ENCODE data around the gene CAMKK2. TPM values are rescaled to one million over a fixed set of nuclear protein-coding genes. Genes with fewer than 3 reads are reported as not detected.

Gene CAMKK2
- total RNA-seq, 4 donors from 2014 or later, result 25.1 to 43.7 (median 30.9) TPM

DNA sequence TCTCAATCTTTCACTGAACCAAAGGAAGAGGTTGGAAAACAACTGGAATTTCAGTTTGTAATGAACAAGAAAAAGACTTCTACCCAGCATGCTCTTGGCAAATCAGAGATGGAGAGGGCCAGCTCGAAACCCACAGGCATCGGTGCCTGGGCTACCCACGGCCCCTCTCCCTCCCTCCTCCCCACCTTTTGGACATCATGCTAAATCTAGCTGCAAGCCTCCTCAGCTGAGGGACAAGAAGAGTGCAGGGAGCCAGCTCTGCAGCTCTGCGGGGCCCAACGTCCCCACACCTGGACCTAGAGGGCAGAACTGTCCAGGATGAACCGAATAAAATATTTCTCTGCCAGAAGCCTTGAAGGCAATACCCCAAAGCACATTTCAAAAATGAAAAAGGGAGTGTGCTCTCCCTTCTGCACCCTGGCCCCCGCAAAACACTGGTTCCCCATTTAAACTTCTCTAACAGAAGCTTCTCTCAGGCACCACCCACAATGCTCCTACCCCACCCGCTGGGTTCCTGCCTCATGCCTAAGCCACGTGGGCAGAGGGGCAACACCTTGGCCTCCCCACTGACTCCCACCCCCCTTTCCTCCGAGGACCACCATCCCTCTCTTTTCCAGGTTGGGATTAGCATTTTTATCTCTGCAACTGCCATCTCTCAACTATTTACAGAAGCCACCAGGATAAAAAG, 8.2 kb downstream of the CAMKK2 start:
- TF ChIP-seq, protein P1, sequence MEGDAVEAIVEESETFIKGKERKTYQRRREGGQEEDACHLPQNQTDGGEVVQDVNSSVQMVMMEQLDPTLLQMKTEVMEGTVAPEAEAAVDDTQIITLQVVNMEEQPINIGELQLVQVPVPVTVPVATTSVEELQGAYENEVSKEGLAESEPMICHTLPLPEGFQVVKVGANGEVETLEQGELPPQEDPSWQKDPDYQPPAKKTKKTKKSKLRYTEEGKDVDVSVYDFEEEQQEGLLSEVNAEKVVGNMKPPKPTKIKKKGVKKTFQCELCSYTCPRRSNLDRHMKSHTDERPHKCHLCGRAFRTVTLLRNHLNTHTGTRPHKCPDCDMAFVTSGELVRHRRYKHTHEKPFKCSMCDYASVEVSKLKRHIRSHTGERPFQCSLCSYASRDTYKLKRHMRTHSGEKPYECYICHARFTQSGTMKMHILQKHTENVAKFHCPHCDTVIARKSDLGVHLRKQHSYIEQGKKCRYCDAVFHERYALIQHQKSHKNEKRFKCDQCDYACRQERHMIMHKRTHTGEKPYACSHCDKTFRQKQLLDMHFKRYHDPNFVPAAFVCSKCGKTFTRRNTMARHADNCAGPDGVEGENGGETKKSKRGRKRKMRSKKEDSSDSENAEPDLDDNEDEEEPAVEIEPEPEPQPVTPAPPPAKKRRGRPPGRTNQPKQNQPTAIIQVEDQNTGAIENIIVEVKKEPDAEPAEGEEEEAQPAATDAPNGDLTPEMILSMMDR (IDR thresholded peaks at IDR 0.05; ENCODE audit: low read depth), result no peak

DNA sequence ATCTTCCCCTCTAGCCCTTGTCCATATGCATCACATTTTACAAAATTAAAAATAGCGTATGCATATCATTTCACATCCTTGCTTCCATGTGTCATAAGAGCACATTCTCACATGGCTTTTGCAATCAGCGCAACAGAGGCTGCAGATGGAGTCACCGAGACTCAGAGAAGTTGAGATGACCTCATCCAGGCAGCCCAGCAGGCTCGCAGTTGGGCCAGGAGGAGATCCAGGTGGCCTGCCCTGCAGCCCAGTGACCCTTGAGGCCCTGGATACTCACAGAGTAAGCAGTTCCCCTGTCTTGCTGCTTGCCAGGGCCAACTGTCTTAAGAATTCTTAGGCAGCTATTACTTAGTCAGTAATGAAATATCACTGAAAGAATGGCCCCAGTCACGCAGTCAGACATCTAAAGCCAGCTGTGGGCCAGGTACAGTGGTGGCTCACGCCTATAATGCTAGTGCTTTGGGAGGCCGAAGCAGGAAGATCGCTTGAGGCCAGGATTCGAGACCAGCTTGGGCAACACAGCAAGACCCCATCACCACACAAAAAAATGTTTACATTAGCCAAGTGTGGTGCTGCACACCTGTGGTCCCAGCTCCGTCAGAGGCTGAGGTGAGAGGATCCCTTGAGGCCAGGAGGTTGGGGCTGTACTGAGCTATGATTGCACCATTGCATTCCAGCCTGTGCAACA, 9.1 kb downstream of the CAMKK2 start:
- TF ChIP-seq, protein P1 (IDR thresholded peaks at IDR 0.05; ENCODE audit: low read depth), result no peak

DNA sequence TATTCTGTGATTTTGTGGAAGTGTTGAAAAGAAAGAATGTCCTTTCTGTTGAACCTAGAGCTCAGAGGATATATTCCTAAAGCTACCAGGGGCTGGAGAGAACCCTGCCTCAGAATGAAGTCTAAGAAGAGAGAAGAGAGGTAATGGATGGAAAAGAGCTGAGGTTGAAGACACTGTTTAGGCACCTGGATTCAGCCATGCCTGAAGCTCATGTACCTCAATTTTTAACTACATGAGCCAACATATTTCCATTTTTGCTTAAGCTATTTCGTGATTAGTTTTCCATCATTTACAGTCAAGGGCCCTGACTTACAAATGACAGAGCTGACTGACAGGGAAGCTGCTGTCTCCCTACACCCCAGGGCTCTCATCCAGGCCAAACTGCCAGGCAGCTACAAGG, 10.7 kb downstream of the CAMKK2 start:
- TF ChIP-seq, protein P1 (IDR thresholded peaks at IDR 0.05; ENCODE audit: low read depth), result no peak

DNA sequence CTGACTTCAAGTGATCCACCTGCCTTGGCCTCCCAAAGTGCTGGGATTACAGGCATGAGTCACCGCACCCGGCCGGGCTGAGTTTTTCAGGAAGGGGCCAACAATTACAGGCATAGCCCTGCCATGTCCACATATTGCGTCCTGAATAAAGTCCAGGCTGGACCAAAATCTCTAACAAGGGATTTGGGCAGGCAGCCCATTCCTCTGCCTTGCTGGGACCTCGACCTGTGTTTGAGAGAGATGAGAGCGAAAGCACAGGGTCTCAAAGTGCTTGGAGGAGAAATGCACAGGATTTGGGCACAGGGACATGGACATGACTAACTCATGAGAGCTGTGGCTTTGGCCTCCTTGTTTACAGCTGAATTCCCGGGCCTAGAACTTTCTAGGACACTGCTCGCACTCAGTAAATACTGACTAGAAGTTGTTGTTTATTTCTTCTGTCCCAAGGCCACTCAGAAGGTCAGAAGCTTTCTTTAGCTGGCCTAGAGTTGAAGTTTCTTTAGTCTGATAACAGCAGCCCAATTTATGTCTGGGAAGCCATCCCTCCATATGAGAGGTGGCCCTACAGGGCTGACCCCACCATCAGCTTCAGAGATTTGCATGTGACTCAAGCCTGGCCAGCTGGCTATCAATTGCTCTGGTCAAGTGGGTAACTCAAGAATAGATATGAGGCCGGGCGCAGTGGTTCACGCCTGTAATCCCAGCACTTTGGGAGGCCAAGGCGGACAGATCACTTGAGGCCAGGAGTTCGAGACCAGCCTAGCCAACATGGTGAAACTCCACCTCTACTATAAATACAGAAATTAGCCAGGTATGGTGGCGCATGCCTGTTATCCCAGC, 11.7 kb downstream of the CAMKK2 start:
- TF ChIP-seq, protein P1 (IDR thresholded peaks at IDR 0.05; ENCODE audit: low read depth), result no peak

DNA sequence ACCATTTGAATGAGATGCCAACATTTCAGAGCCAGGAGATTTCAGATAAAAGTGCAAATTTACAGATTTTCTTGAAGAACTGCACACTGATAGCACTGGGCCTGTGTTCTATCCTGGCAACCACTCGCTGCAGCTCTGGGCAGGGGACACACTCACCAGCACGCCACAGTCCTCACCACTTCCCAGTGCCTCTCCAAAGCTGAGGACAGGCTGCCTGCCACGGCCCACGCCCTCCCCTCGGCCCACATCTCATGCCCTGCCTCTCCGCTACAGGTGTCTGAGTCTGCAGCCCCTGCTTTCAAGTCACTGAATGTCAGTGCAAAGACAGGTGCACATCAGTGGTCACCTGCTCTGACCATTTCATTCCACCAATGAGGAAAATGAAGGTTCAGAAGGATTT, 12.7 kb downstream of the CAMKK2 start:
- TF ChIP-seq, protein P1 (IDR thresholded peaks at IDR 0.05; ENCODE audit: low read depth), result no peak

DNA sequence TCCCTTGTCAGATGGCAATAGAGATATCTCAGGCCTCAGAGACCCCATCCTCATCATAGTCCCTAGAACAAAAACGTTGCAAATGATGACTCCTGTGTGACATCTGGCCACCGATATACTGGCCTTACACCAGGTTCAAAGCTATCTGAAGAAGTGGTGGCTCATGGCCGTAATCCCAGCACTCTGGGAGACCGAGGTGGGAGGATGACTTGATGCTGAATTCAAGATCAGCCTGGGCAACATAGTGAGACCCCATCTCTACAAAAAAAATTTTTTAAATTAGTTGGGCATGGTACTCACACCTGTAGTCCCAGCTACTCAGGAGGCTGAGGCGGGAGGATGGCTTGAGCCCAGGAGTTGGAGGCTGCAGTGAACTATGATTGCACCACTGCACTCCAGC, 13.1 kb downstream of the CAMKK2 start:
- TF ChIP-seq, protein P1 (IDR thresholded peaks at IDR 0.05; ENCODE audit: low read depth), result no peak

Data from subcutaneous adipose tissue (tissue), 4 donors.